ENCODE results near the gene CDH12. TPM values are rescaled to one million over a fixed set of nuclear protein-coding genes. Genes with fewer than 3 reads are reported as not detected.

The CDH12 gene
- total and polyA plus RNA-seq, 4 donors, result 0.02 to 0.33 (median 0.17) TPM; not detected in 1

DNA sequence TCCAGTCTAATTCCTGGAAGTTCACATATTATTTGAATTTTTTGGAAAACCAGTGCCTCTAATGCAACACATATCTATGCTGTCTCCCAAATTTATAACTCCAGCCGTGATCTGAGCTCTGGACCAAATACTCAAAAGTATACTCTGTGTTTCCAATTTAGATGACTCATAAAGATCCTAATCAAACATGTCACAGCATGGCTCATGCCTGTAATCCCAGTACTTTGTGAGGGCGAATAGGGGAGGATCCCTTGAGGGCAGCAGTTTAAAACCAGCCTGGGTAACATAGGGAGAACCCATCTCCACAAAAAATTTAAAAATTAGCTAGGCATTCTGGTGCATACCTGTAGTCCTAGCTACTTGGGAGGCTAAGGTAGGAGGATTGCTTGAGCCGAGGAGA, 388.0 kb downstream of the CDH12 start (continued):
- TF ChIP-seq MAX (IDR thresholded peaks at IDR 0.05), result no peak
- TF ChIP-seq, protein P1, sequence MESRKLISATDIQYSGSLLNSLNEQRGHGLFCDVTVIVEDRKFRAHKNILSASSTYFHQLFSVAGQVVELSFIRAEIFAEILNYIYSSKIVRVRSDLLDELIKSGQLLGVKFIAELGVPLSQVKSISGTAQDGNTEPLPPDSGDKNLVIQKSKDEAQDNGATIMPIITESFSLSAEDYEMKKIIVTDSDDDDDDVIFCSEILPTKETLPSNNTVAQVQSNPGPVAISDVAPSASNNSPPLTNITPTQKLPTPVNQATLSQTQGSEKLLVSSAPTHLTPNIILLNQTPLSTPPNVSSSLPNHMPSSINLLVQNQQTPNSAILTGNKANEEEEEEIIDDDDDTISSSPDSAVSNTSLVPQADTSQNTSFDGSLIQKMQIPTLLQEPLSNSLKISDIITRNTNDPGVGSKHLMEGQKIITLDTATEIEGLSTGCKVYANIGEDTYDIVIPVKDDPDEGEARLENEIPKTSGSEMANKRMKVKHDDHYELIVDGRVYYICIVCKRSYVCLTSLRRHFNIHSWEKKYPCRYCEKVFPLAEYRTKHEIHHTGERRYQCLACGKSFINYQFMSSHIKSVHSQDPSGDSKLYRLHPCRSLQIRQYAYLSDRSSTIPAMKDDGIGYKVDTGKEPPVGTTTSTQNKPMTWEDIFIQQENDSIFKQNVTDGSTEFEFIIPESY (IDR thresholded peaks at IDR 0.05), result no peak
- no peak for TF ChIP-seq FOXA2 (IDR thresholded peaks at IDR 0.05)
- no peak for TF ChIP-seq TAF1 (conservative IDR thresholded peaks at IDR 0.05)
- TF ChIP-seq RXRA (IDR thresholded peaks at IDR 0.05), result no peak
- TF ChIP-seq FOXA1 (IDR thresholded peaks at IDR 0.05), result no peak
- no peak for TF ChIP-seq EGR1 (IDR thresholded peaks at IDR 0.05; ENCODE audit: low read depth in 2 of 2)

DNA sequence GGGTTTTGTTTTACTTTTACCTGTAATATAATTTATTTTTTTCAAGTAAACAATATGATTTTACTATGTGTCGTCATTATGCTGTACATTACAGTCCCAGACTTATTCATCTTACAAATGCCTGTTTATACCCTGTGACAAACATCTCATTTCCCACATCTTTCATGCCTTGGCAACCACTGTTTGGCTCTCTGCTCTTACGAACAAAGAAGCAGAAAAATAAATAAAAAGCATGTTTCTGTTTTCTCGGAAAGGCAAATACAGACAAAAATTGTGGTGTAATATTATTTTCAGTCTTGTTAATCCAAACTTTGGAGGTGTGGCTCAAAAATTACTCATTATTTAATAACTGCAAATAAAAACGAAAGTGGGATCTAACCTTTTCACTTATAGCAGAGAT, 393.0 kb downstream of the CDH12 start:
- H3K9me3 ChIP-seq (ENCODE audit: control insufficient read depth in 4 of 4, low read length in 3 of 4), result peaks cover 0 to 4% (median 0%) of the 10 kb centered on the region in 4 donors
- no peaks in the 10 kb centered on the region for H3K36me3 ChIP-seq (ENCODE audit: control insufficient read depth in 4 of 4, insufficient read depth in 3 of 4, low read depth in 1 of 4, low read length in 3 of 4)
- H3K4me1 ChIP-seq (ENCODE audit: control insufficient read depth in 4 of 4, insufficient read depth in 4 of 4, low read length in 3 of 4), result no peaks in the 10 kb centered on the region
- H3K27me3 ChIP-seq (ENCODE audit: control insufficient read depth in 4 of 4, insufficient read depth in 4 of 4, low read length in 3 of 4), result no peaks in the 10 kb centered on the region
- no peak overlapping the region for H3K9ac ChIP-seq (ENCODE audit: low read depth in 1 of 2, low read length in 2 of 2)
- H3K4me3 ChIP-seq (ENCODE audit: low read depth in 1 of 3, low read length in 3 of 3), result no peak overlapping the region
- WGBS, result 74% methylated on average over 4 of the region's 4 CpGs
- no peak for DNase-seq (ENCODE audit: low spot score)
- TF ChIP-seq NR2F2 (IDR thresholded peaks at IDR 0.05) (no peak), YY1 (IDR thresholded peaks at IDR 0.05) (no peak), JUND (IDR thresholded peaks at IDR 0.05) (no peak), HNF4A (conservative IDR thresholded peaks at IDR 0.05) (no peak), RAD21 (IDR thresholded peaks at IDR 0.05) (no peak)
- TF ChIP-seq, protein P2, sequence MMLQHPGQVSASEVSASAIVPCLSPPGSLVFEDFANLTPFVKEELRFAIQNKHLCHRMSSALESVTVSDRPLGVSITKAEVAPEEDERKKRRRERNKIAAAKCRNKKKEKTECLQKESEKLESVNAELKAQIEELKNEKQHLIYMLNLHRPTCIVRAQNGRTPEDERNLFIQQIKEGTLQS (IDR thresholded peaks at IDR 0.05), result no peak
- TF ChIP-seq, protein P1 (IDR thresholded peaks at IDR 0.05), result no peak
- no peak overlapping the region for H3K27ac ChIP-seq (ENCODE audit: low read depth in 1 of 2, low read length in 2 of 2)

DNA sequence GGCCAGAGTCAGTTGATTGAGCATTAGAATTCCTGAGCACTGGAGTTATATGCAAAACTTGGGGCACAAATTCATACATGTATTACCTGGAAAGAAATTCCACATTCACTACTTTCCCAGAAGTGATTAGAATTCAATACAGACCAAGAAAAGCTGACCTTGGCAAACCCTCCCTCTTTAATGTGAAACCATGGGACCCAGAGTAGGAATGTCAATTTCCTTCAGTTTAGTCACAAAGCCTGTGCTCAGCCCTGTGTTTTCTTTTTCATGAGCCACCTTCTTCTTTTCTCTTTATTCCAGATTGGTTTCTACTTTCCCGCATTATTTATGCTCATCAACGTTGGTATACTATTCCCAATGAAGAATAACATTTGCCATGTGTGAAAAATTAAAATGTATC, 420.2 kb downstream of the CDH12 start:
- TF ChIP-seq YY1 (IDR thresholded peaks at IDR 0.05), result no peak
- no peak for TF ChIP-seq MAX (IDR thresholded peaks at IDR 0.05)
- no peak for TF ChIP-seq RAD21 (IDR thresholded peaks at IDR 0.05)
- Histone ChIP-seq H3K4me1 (ENCODE audit: control insufficient read depth in 4 of 4, insufficient read depth in 4 of 4, low read length in 3 of 4) (no peaks in the 10 kb centered on the region), H3K9ac (ENCODE audit: low read depth in 1 of 2, low read length in 2 of 2) (no peak overlapping the region), H3K27ac (ENCODE audit: low read depth in 1 of 2, low read length in 2 of 2) (no peak overlapping the region), H3K36me3 (ENCODE audit: control insufficient read depth in 4 of 4, insufficient read depth in 3 of 4, low read depth in 1 of 4, low read length in 3 of 4) (no peaks in the 10 kb centered on the region), H3K9me3 (ENCODE audit: control insufficient read depth in 4 of 4, low read length in 3 of 4) (no peaks in the 10 kb centered on the region), H3K4me3 (ENCODE audit: low read depth in 1 of 3, low read length in 3 of 3) (no peak overlapping the region), H3K27me3 (ENCODE audit: control insufficient read depth in 4 of 4, insufficient read depth in 4 of 4, low read length in 3 of 4) (no peaks in the 10 kb centered on the region)
- DNase-seq (ENCODE audit: low spot score), result no peak
- WGBS, result 73% methylated on average over 2 of the region's 2 CpGs
